ENCODE data around the gene HAPLN2. TPM values are rescaled to one million over a fixed set of nuclear protein-coding genes. Genes with fewer than 3 reads are reported as not detected.
"Not testable (repeated sequence)": the region's sequence is repeated elsewhere in the genome, so short reads cannot be mapped to it uniquely, and the experiment has no call there.

The HAPLN2 gene
- polyA plus RNA-seq, 1 donor (not counting 4 experiments of a cell fraction or from before 2014, with no cell fraction given), result not detected

DNA sequence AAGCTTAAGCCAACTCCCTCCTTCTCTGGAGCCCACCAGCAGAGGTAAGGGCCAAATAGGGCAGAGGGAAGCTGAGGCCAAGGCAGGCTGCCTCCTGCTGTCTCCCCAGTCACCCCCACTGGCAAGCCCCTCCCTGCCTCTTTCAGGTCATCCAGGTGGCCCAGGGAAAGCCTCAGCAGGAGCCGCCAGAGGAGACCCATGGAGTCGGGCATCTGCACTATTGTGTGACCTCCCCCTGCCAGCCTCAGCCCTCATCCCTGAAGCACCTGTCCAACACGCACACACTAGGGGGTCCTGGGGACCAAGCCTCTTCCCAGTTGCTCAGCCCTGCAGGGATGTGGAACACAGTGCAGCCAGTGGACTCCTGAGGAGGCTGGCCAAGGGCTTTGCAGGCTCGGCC, 32.9 kb upstream of the HAPLN2 start:
- TF ChIP-seq, protein P1, sequence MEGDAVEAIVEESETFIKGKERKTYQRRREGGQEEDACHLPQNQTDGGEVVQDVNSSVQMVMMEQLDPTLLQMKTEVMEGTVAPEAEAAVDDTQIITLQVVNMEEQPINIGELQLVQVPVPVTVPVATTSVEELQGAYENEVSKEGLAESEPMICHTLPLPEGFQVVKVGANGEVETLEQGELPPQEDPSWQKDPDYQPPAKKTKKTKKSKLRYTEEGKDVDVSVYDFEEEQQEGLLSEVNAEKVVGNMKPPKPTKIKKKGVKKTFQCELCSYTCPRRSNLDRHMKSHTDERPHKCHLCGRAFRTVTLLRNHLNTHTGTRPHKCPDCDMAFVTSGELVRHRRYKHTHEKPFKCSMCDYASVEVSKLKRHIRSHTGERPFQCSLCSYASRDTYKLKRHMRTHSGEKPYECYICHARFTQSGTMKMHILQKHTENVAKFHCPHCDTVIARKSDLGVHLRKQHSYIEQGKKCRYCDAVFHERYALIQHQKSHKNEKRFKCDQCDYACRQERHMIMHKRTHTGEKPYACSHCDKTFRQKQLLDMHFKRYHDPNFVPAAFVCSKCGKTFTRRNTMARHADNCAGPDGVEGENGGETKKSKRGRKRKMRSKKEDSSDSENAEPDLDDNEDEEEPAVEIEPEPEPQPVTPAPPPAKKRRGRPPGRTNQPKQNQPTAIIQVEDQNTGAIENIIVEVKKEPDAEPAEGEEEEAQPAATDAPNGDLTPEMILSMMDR (optimal IDR thresholded peaks at IDR 0.05 in 1 of 3, IDR thresholded peaks at IDR 0.05 in 1 of 3, conservative IDR thresholded peaks at IDR 0.05 in 1 of 3; ENCODE audit: extremely low read depth in 1 of 3, insufficient read depth in 2 of 3, low read length in 3 of 3), result no peak
- TF ChIP-seq EZH2 (IDR thresholded peaks at IDR 0.05; ENCODE audit: low read length), result no peak
- dilution Hi-C loops (cut with MboI; ENCODE audit: extremely low pct_ligation_motif_present, low sequenced_read_pairs), result no loop called here
- Histone ChIP-seq H2AFZ (ENCODE audit: control insufficient read depth, low read length) (no peak overlapping the region), H3K9me3 (ENCODE audit: control insufficient read depth, low read depth, low read length) (no peaks in the 10 kb centered on the region), H3K4me3 (ENCODE audit: control insufficient read depth in 2 of 3, extremely low read depth in 1 of 3, insufficient read depth in 2 of 3, low read depth in 1 of 3, low read length in 3 of 3) (no peak overlapping the region), H3K9me1 (ENCODE audit: control insufficient read depth, extremely low read depth, insufficient read depth, low read length) (no peaks in the 10 kb centered on the region), H3K4me2 (ENCODE audit: control insufficient read depth, extremely low read depth, insufficient read depth, low read depth, low read length) (no peak overlapping the region), H3K9ac (ENCODE audit: control insufficient read depth, extremely low read depth, insufficient read depth, low read length) (no peak overlapping the region), H3K27ac (ENCODE audit: control insufficient read depth, insufficient read depth, low read length) (no peak overlapping the region), H3K36me3 (ENCODE audit: control insufficient read depth in 2 of 2, extremely low read depth in 1 of 2, insufficient read depth in 2 of 2, low read length in 2 of 2) (no peaks in the 10 kb centered on the region), H4K20me1 (ENCODE audit: control insufficient read depth, extremely low read depth, insufficient read depth, low read length) (no peaks in the 10 kb centered on the region), H3K27me3 (ENCODE audit: control insufficient read depth, extremely low read depth, insufficient read depth, low read length) (no peaks in the 10 kb centered on the region), H3K79me2 (ENCODE audit: control insufficient read depth, insufficient read depth, low read length) (no peaks in the 10 kb centered on the region), H3K4me1 (ENCODE audit: control insufficient read depth, extremely low read depth, insufficient read depth, low read length) (peaks cover 7% of the 10 kb centered on the region)
- DNase-seq (ENCODE audit: low read depth, low spot score) (no peak), FAIRE-seq (no peak)

DNA sequence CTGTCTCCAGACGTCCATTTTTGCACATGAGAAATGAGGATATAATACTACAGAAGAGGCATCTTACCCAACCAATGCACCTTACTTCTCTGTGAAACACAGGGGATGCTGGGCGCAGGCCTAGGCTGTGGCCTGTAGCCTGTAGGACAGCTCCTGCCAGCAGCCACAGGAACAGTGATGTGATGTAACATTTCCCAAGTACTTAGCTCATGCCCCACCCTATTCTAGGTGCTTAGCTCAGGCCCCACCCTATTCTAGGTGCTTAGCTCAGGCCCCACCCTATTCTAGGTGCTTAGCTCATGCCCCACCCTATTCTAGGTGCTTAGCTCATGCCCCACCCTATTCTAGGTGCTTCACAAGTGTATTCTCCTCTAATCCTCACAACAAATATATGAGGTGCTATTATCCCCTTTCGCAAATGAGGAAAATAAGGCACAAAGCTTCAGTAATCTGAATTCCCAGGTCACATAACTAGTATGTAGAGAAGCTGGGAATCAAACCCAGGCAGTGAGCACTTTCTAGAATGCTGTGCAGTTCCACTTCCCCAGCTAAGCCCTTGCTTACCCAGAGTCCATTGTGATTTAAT, 32.2 kb upstream of the HAPLN2 start:
- dilution Hi-C loops (cut with MboI; ENCODE audit: extremely low pct_ligation_motif_present, low sequenced_read_pairs), result no loop called here

DNA sequence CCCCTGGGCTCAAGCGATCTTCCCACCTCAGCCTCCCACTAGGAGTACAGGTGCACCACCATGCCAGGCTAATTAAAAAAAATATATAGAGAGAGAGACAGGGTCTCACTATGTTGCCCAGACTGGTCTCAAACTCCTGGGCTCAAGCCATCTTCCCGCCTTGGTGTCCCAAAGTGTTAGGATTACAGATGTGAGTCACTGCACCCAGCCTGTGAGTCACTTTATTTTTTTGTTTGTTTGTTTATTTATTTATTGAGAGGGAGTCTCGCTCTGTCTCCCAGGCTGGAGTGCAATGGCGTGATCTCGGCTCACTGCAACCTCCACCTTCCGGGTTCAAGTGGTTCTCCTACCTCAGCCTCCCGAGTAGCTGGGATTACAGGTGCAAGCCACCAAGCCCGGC, 31.3 kb upstream of the HAPLN2 start:
- H3K9ac ChIP-seq (ENCODE audit: control insufficient read depth, extremely low read depth, insufficient read depth, low read length); H3K4me2 ChIP-seq (ENCODE audit: control insufficient read depth, extremely low read depth, insufficient read depth, low read depth, low read length); H3K9me3 ChIP-seq (ENCODE audit: control insufficient read depth, low read depth, low read length); H3K27ac ChIP-seq (ENCODE audit: control insufficient read depth, insufficient read depth, low read length); H4K20me1 ChIP-seq (ENCODE audit: control insufficient read depth, extremely low read depth, insufficient read depth, low read length); H3K36me3 ChIP-seq (ENCODE audit: control insufficient read depth in 2 of 2, extremely low read depth in 1 of 2, insufficient read depth in 2 of 2, low read length in 2 of 2); dilution Hi-C loops (cut with MboI; ENCODE audit: extremely low pct_ligation_motif_present, low sequenced_read_pairs); H3K27me3 ChIP-seq (ENCODE audit: control insufficient read depth, extremely low read depth, insufficient read depth, low read length); DNase-seq (ENCODE audit: low read depth, low spot score); H3K79me2 ChIP-seq (ENCODE audit: control insufficient read depth, insufficient read depth, low read length); FAIRE-seq; H2AFZ ChIP-seq (ENCODE audit: control insufficient read depth, low read length); H3K4me3 ChIP-seq (ENCODE audit: control insufficient read depth in 2 of 3, extremely low read depth in 1 of 3, insufficient read depth in 2 of 3, low read depth in 1 of 3, low read length in 3 of 3); H3K9me1 ChIP-seq (ENCODE audit: control insufficient read depth, extremely low read depth, insufficient read depth, low read length): not testable (repeated sequence)
- H3K4me1 ChIP-seq (ENCODE audit: control insufficient read depth, extremely low read depth, insufficient read depth, low read length), result peaks cover 13% of the 10 kb centered on the region

More for the DNA sequence above, 32.2 kb upstream of the HAPLN2 start:
- FAIRE-seq (no peak), DNase-seq (ENCODE audit: low read depth, low spot score) (no peak)
- Histone ChIP-seq H3K79me2 (ENCODE audit: control insufficient read depth, insufficient read depth, low read length) (peaks cover 3% of the 10 kb centered on the region), H3K9me3 (ENCODE audit: control insufficient read depth, low read depth, low read length) (no peaks in the 10 kb centered on the region), H3K4me1 (ENCODE audit: control insufficient read depth, extremely low read depth, insufficient read depth, low read length) (peaks cover 10% of the 10 kb centered on the region), H3K4me3 (ENCODE audit: control insufficient read depth in 2 of 3, extremely low read depth in 1 of 3, insufficient read depth in 2 of 3, low read depth in 1 of 3, low read length in 3 of 3) (no peak overlapping the region), H2AFZ (ENCODE audit: control insufficient read depth, low read length) (no peak overlapping the region), H3K27me3 (ENCODE audit: control insufficient read depth, extremely low read depth, insufficient read depth, low read length) (no peaks in the 10 kb centered on the region), H3K9me1 (ENCODE audit: control insufficient read depth, extremely low read depth, insufficient read depth, low read length) (no peaks in the 10 kb centered on the region), H3K27ac (ENCODE audit: control insufficient read depth, insufficient read depth, low read length) (no peak overlapping the region), H3K4me2 (ENCODE audit: control insufficient read depth, extremely low read depth, insufficient read depth, low read depth, low read length) (no peak overlapping the region), H3K36me3 (ENCODE audit: control insufficient read depth in 2 of 2, extremely low read depth in 1 of 2, insufficient read depth in 2 of 2, low read length in 2 of 2) (no peaks in the 10 kb centered on the region), H4K20me1 (ENCODE audit: control insufficient read depth, extremely low read depth, insufficient read depth, low read length) (no peaks in the 10 kb centered on the region), H3K9ac (ENCODE audit: control insufficient read depth, extremely low read depth, insufficient read depth, low read length) (no peak overlapping the region)
- no peak for TF ChIP-seq EZH2 (IDR thresholded peaks at IDR 0.05; ENCODE audit: low read length)
- TF ChIP-seq, protein P1 (optimal IDR thresholded peaks at IDR 0.05 in 1 of 3, IDR thresholded peaks at IDR 0.05 in 1 of 3, conservative IDR thresholded peaks at IDR 0.05 in 1 of 3; ENCODE audit: extremely low read depth in 1 of 3, insufficient read depth in 2 of 3, low read length in 3 of 3), result no peak

Data from keratinocyte (primary cell).